K562 (cell line): ENCODE measurements around the gene PHF20. TPM values are rescaled to one million over a fixed set of nuclear protein-coding genes. Genes with fewer than 3 reads are reported as not detected.
A peak's percentile ranks its signal among the peaks of the same experiment; 100 is the strongest.

Experiments
- ATF2 ChIP-seq: sonication (generic); formaldehyde crosslinking; IDR thresholded peaks from 2 replicates; pipeline ENCODE4 v1.8.1; 2022; ENCODE audit warnings: missing genetic modification reagents
- ESRRA ChIP-seq: fragments of 450-650 bp; IDR thresholded peaks from 2 replicates; pipeline ENCODE4 v1.6.1; 2014; ENCODE audit warnings: low read depth, mild to moderate bottlenecking, moderate library complexity, borderline replicate concordance
- IFI16 ChIP-seq: fragments of 250-450 bp; sonication (Bioruptor Pico); IDR thresholded peaks from 2 replicates; pipeline ENCODE4 v2.1.2; 2022; ENCODE audit warnings: mild to moderate bottlenecking, inconsistent platforms
- NR3C1 ChIP-seq: sonication (generic); formaldehyde crosslinking; IDR thresholded peaks from 2 replicates; pipeline ENCODE4 v1.8.1; 2022; ENCODE audit warnings: missing genetic modification reagents
- PHF8 ChIP-seq: fragments of 200-600 bp; sonication (generic); IDR thresholded peaks from 2 replicates; pipeline ENCODE4 v1.6.1; 2012; ENCODE audit warnings: mixed run types, mild to moderate bottlenecking, inconsistent platforms, low read length, moderate library complexity, borderline replicate concordance
- SIX5 ChIP-seq, 2 experiments: IDR thresholded peaks; 2 replicates each; pipeline ENCODE4 v1.6.1; 2011; ENCODE audit warnings: low read length in 2 of 2, borderline replicate concordance in 1 of 2, low read depth in 1 of 2, mild to moderate bottlenecking in 1 of 2, moderate library complexity in 1 of 2; ENCODE audit not compliant: insufficient read depth in 1 of 2
- SRSF1 ChIP-seq: fragments of 200-400 bp; formaldehyde crosslinking; IDR thresholded peaks from 2 replicates; pipeline ENCODE4 v1.6.1; 2017; ENCODE audit warnings: mild to moderate bottlenecking, low read depth, low read length, moderate library complexity
- USF1 ChIP-seq: sonication (generic); formaldehyde crosslinking; IDR thresholded peaks from 2 replicates; pipeline ENCODE4 v1.9.0; 2022; ENCODE audit warnings: mild to moderate bottlenecking, missing genetic modification reagents
- YY1 ChIP-seq, 3 experiments: IDR thresholded peaks; 2 replicates each; pipeline ENCODE4 v1.6.1; 2011; ENCODE audit warnings: low read length in 2 of 3, mild to moderate bottlenecking in 2 of 3, moderate library complexity in 2 of 3, borderline replicate concordance in 1 of 3, control low read depth in 1 of 3, low read depth in 1 of 3; ENCODE audit not compliant: insufficient read depth in 3 of 3, insufficient replicate concordance in 2 of 3, control insufficient read depth in 1 of 3, insufficient read length in 1 of 3; ENCODE audit errors: extremely low read depth in 1 of 3
- ZBTB33 ChIP-seq: sonication (generic); formaldehyde crosslinking; IDR thresholded peaks from 2 replicates; pipeline ENCODE4 v1.8.1; 2023; ENCODE audit warnings: mild to moderate bottlenecking, missing genetic modification reagents
- ZHX1 ChIP-seq: fragments of 150-350 bp; conservative IDR thresholded peaks from 2 replicates; pipeline ENCODE4 v1.6.1; 2014; ENCODE audit warnings: low read length
- ZNF354B ChIP-seq: fragments of 250-450 bp; sonication (Bioruptor Pico); IDR thresholded peaks from 2 replicates; pipeline ENCODE4 v1.4.0; 2020
- ZNF507 ChIP-seq: conservative IDR thresholded peaks from 2 replicates; pipeline ENCODE4 v1.6.1; 2017; ENCODE audit warnings: missing genetic modification characterization, missing compliant biosample characterization
- ZNF592 ChIP-seq: fragments of 450-650 bp; IDR thresholded peaks from 2 replicates; pipeline ENCODE4 v1.6.1; 2017; ENCODE audit warnings: antibody characterized with exemption, mild to moderate bottlenecking
- ZNF79 ChIP-seq: fragments of 250-450 bp; sonication (Bioruptor Pico); IDR thresholded peaks from 2 replicates; pipeline ENCODE4 v1.4.0; 2020; ENCODE audit warnings: low read depth, mild to moderate bottlenecking, moderate library complexity
- polyA plus RNA-seq, 8 experiments: library from polyadenylated mRNA; depleted of rRNA in 4 of 8; stranded (reverse) in 5 of 8; unstranded in 3 of 8; fragments of >200 nt; fragmentation: Nextera tagmentation in 2 of 8; fragmentation: Illumina TruSeq in 1 of 8; extraction: Ambion mirVana in 2 of 8; extraction: Trizol in 1 of 8; gene quantifications; 2 replicates each; pipeline versions ENCODE4 v1.2.1 to v1.2.3, GENCODE V29; 2011 to 2014; ENCODE audit warnings: inconsistent platforms in 1 of 8, missing spikeins in 1 of 8
- total RNA-seq, 7 experiments: library from RNA; depleted of rRNA in 6 of 7; stranded (reverse); fragments of >200 nt in 6 of 7; fragmentation: Illumina TruSeq in 2 of 7; extraction: Trizol in 2 of 7; gene quantifications; 2 replicates each; pipeline versions ENCODE4 v1.2.1 to v1.2.3, GENCODE V29; 2011 to 2021; ENCODE audit warnings: low replicate concordance in 1 of 7

The PHF20 gene
- total and polyA plus RNA-seq, 9 of the 15 experiments (the other 6 are each of a cell fraction or from before 2014, with no cell fraction given), result 49.9 to 196 (median 70.7) TPM

- no peak for TF ChIP-seq ZHX1
- no peak for TF ChIP-seq YY1 (IDR thresholded peaks at IDR 0.05; ENCODE audit: borderline replicate concordance in 1 of 3, control insufficient read depth in 1 of 3, extremely low read depth in 1 of 3, insufficient read depth in 3 of 3, insufficient read length in 1 of 3, insufficient replicate concordance in 2 of 3, low read depth in 1 of 3, low read length in 2 of 3)
- TF ChIP-seq PHF8, result no peak
- no peak for TF ChIP-seq ZNF507
- TF ChIP-seq NR3C1 (CRISPR knock-in tag), result no peak
- TF ChIP-seq SRSF1, result no peak
- TF ChIP-seq ESRRA, result no peak
- TF ChIP-seq ZNF592, result no peak
- TF ChIP-seq ATF2, result no peak
- no peak for TF ChIP-seq IFI16 (CRISPR knock-in tag)
- peak; percentile 63 for TF ChIP-seq USF1
- TF ChIP-seq SIX5 (IDR thresholded peaks at IDR 0.05; ENCODE audit: borderline replicate concordance in 1 of 2, insufficient read depth in 1 of 2, low read depth in 1 of 2, low read length in 2 of 2), result no peak
- no peak for TF ChIP-seq ZNF79 (CRISPR knock-in tag)
- no peak for TF ChIP-seq ZNF354B (CRISPR knock-in tag)
- peak; percentile 36; the same call in 1 of the 2 replicates for TF ChIP-seq ZBTB33 (CRISPR knock-in tag)
Observed at GRCh38 chr20:35994994-35995453, 223.2 kb downstream of the PHF20 start (continued).
